ENCODE data around the gene ALAD. TPM values are rescaled to one million over a fixed set of nuclear protein-coding genes. Genes with fewer than 3 reads are reported as not detected.
A peak's percentile ranks its signal among the peaks of the same experiment; 100 is the strongest.

Gene ALAD
- total and polyA plus RNA-seq, 2 of the 13 experiments (the other 11 are each of a cell fraction or from before 2014, with no cell fraction given) = 21.8 to 30.1 TPM

- TF ChIP-seq KIAA2018 (CRISPR knock-in tag; IDR thresholded peaks at IDR 0.05; ENCODE audit: borderline replicate concordance) = no peak
- TF ChIP-seq SMC3 (IDR thresholded peaks at IDR 0.05; ENCODE audit: low read length) = peak; percentile 5; the same call in 1 of the 2 replicates
- TF ChIP-seq CHCHD3 (CRISPR knock-in tag; IDR thresholded peaks at IDR 0.05) = no peak
- peak; percentile 77 for TF ChIP-seq SKI (IDR thresholded peaks at IDR 0.05; ENCODE audit: partially characterized antibody)
- no peak for TF ChIP-seq ZNF512 (CRISPR knock-in tag; IDR thresholded peaks at IDR 0.05)
- no peak for TF ChIP-seq SMARCE1 (IDR thresholded peaks at IDR 0.05; ENCODE audit: borderline replicate concordance)
- no peak for TF ChIP-seq PAX8 (CRISPR knock-in tag; IDR thresholded peaks at IDR 0.05; ENCODE audit: borderline replicate concordance)
- TF ChIP-seq BCL3 (CRISPR knock-in tag; IDR thresholded peaks at IDR 0.05) = no peak
- TF ChIP-seq, protein P1, sequence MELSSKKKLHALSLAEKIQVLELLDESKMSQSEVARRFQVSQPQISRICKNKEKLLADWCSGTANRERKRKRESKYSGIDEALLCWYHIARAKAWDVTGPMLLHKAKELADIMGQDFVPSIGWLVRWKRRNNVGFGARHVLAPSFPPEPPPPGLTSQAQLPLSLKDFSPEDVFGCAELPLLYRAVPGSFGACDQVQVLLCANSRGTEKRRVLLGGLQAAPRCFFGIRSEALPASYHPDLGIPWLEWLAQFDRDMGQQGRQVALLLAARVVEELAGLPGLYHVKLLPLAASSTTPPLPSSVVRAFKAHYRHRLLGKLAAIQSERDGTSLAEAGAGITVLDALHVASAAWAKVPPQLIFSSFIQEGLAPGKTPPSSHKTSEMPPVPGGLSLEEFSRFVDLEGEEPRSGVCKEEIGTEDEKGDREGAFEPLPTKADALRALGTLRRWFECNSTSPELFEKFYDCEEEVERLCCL (CRISPR knock-in tag; IDR thresholded peaks at IDR 0.05; ENCODE audit: borderline replicate concordance) = no peak
- no peak for TF ChIP-seq ZNF234 (CRISPR knock-in tag; conservative IDR thresholded peaks at IDR 0.05)
- no peak for TF ChIP-seq ZNF563 (CRISPR knock-in tag; IDR thresholded peaks at IDR 0.05)
- TF ChIP-seq RFXAP (CRISPR knock-in tag; IDR thresholded peaks at IDR 0.05; ENCODE audit: borderline replicate concordance) = no peak
- TF ChIP-seq ADNP (CRISPR knock-in tag; IDR thresholded peaks at IDR 0.05) = no peak
- TF ChIP-seq ZNF7 (CRISPR knock-in tag; IDR thresholded peaks at IDR 0.05) = no peak
- no peak for TF ChIP-seq AGO1 (IDR thresholded peaks at IDR 0.05; ENCODE audit: low read depth, low read length, poor library complexity, severe bottlenecking)
- no peak; the same call in 1 of the 2 replicates for TF ChIP-seq MAFF (IDR thresholded peaks at IDR 0.05; ENCODE audit: low read depth, low read length)
- no peak; the same call in 1 of the 2 replicates for TF ChIP-seq KAT7 (CRISPR knock-in tag; IDR thresholded peaks at IDR 0.05; ENCODE audit: borderline replicate concordance)
- no peak for TF ChIP-seq ZFP82 (CRISPR knock-in tag; IDR thresholded peaks at IDR 0.05; ENCODE audit: borderline replicate concordance)
Measured at GRCh38 chr9:113381909-113382411, 19.1 kb downstream of the ALAD start (continued).

All from HepG2 (cell line).